ENCODE results near the gene HNRNPA1.

- TF ChIP-seq POLR2A (IDR thresholded peaks at IDR 0.05) (no peak), CTCF (IDR thresholded peaks at IDR 0.05) (no peak)
Measured at GRCh38 chr12:54238531-54238930, 42.0 kb upstream of the HNRNPA1 start.
